22Rv1 (cell line): ENCODE measurements around the gene ZNHIT6.

ENCODE experiments used
- CTCF ChIP-seq: fragments of 450-650 bp; IDR thresholded peaks from 2 replicates; pipeline ENCODE4 v1.5.1; 2017; ENCODE audit warnings: mild to moderate bottlenecking
- ZFX ChIP-seq: fragments of 450-650 bp; IDR thresholded peaks from 2 replicates; pipeline ENCODE4 v1.6.1; 2017; ENCODE audit warnings: antibody characterized with exemption, borderline replicate concordance

- TF ChIP-seq CTCF, result no peak
- no peak for TF ChIP-seq ZFX
Observed at GRCh38 chr1:85681087-85681486, 27.1 kb downstream of the ZNHIT6 start.
